Heart left ventricle (tissue), 13 donors: ENCODE results near the gene PCDHB5.

ENCODE experiments used
- POLR2A ChIP-seq, 2 donors: fragments of 450-650 bp; IDR thresholded peaks; one replicate each; pipeline ENCODE4 v1.6.1; 2017; ENCODE audit warnings: antibody characterized with exemption in 2 of 2, mild to moderate bottlenecking in 2 of 2, moderate library complexity in 2 of 2
- TF ChIP-seq, protein P1 (sequence below), 12 donors: fragments of 200-600 bp; sonication (generic) in 4 of 12; IDR thresholded peaks; one replicate each; pipeline versions ENCODE4 v1.5.0 to v1.8.0; 2018 to 2022; ENCODE audit warnings: antibody characterized with exemption in 12 of 12, mild to moderate bottlenecking in 5 of 12
- donor health status: ischemic (EF 13 %, LVEDD 7.1; RV severe dilation, severe dysfunction).
- donor health status: DM: no; HTN: yes; CAD: no.
- donor health status: DM: no; HTN: no; CAD: no.
- donor health status: ischemic (EF 25% LVEDD 6.9; RV normal size, moderate dysfunction).
- donor health status: ischemic (EF 25% LVEDD 5.7; RV mildly dilated, moderate dysfunction).
- donor health status: ischemic (EF 35%, LVEDD 5.7; RV mildly dilated, moderate dysfunction).
- donor health status: nonischemic (EF 11% LVEDD 7.7; RV severe dilation, severe dysfunction).
- donor health status: DM: yes; HTN: yes; CAD: no.
- donor health status: PGD.
- donor health status: ischemic (EF 29% LVEDD 5.4; RV normal size, mild dysfunction).
- donor health status: nonischemic (EF 23%, LVEDD 6.1; RV moderate dilation, normal function).

DNA sequence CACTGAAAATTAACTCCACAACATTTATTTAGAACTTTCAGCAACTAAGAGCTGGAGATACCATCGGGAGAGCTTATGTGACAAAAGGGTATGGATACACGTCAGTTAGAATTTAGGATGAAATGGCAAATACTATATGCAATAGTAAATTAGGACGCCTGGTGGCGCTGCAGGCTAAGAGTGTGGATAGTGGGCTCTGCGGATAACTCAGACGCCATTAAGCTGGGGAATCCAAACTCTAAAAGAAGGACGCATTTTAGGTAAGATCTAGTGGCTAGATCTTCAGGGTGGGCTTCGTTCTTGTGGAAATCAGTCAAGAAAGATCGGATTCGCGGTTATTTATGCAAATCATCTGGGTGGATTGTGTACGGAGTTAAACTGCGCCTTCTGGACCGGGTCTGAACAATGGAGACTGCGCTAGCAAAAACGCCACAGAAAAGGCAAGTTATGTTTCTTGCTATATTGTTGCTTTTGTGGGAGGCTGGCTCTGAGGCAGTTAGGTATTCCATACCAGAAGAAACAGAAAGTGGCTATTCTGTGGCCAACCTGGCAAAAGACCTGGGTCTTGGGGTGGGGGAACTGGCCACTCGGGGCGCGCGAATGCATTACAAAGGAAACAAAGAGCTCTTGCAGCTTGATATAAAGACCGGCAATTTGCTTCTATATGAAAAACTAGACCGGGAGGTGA, at the start of gene PCDHB5:
- TF ChIP-seq POLR2A (IDR thresholded peaks at IDR 0.05): no peak
- TF ChIP-seq, protein P1, sequence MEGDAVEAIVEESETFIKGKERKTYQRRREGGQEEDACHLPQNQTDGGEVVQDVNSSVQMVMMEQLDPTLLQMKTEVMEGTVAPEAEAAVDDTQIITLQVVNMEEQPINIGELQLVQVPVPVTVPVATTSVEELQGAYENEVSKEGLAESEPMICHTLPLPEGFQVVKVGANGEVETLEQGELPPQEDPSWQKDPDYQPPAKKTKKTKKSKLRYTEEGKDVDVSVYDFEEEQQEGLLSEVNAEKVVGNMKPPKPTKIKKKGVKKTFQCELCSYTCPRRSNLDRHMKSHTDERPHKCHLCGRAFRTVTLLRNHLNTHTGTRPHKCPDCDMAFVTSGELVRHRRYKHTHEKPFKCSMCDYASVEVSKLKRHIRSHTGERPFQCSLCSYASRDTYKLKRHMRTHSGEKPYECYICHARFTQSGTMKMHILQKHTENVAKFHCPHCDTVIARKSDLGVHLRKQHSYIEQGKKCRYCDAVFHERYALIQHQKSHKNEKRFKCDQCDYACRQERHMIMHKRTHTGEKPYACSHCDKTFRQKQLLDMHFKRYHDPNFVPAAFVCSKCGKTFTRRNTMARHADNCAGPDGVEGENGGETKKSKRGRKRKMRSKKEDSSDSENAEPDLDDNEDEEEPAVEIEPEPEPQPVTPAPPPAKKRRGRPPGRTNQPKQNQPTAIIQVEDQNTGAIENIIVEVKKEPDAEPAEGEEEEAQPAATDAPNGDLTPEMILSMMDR (IDR thresholded peaks at IDR 0.05): peak in 11 of 12 donors; percentile 25 to 62 (median 44)
